Activated CD4-positive, CD25-positive, alpha-beta regulatory T cell treated with anti-CD3 and anti-CD28 coated beads, Interleukin-2, amount 50 U/mL, for 16 hours (primary cell): ENCODE results near the gene GPATCH3.
"Not testable (repeated sequence)": the region's sequence is repeated elsewhere in the genome, so short reads cannot be mapped to it uniquely, and the experiment has no call there.

Experiments
- DNase-seq: peaks from one replicate; pipeline ENCODE4 v3.0.0-alpha.2; 2020; ENCODE audit warnings: low read depth, low spot score

Gene GPATCH3

DNA sequence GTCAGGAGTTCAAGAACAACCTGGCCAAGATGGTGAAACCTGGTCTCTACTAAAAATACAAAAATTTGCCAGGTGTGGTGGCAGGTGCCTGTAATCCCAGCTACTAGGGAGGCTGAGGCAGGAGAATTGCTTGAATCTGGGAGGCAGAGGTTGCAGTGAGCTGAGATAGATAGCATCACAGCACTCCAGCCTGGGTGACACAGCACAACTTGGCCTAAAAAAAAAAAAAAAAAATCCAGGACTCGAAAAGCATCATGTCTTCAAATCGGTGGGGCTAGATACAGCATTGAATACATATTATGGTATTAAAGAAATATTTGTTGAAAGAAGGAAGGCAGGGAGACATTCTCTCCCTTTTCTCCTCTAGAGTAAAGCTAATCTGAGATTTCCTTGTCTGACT lies 27.2 kb downstream of the GPATCH3 start:
- DNase-seq = not testable (repeated sequence)

- DNase-seq = peak; percentile 88
These were observed 35.4 kb downstream of the GPATCH3 start for GRCh38 chr1:26864610-26865480.

- no peak for DNase-seq
These were observed 36.6 kb downstream of the GPATCH3 start for GRCh38 chr1:26863685-26864077.

GRCh38 chr1:26862781-26863684 lies 37.2 kb downstream of the GPATCH3 start, which contains the start of gene SFN:
TSS of gene SFN (plus strand) at chr1:26863149. CDS start at chr1:26863213, 64 bp downstream.
- no peak for DNase-seq

- no peak for DNase-seq
These were observed 38.3 kb downstream of the GPATCH3 start for GRCh38 chr1:26861889-26862378.

- DNase-seq = no peak
These were observed 39.0 kb downstream of the GPATCH3 start for GRCh38 chr1:26861286-26861701.

DNA sequence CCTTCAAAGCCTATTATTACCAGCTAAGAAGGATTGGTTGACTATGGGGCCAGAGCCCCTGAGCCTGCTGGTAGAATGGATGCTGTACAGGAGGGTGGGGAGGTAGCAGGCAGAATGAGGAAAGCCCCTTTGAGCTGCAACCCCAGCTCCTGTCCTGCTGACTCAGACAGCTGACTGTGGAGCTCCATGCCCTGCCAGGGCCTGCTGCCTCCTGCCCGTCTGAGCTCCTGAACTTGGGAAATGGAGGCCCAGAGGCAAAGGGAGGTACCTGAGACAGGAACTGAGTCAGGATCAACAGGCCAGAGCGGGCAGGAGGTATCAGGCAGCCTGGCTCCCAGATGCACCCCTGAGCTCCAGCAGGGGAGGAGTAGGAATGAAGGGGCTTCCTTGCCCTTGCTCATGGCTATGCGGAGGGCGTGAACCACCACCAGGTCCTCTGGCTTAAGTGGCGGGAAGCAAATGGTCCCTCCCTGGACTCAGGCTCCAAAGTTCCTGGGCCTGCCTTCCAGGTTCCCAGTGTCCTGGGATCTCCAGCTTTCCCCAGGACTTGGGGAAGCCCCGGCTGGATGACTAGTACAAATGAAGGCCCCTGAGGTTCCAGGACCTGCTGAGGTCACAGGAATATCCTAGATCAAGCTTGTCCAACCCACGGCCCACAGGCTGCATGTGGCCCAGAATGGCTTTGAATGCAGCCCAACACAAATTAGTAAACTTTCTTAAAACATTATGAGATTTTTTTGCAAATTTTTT lies 41.2 kb downstream of the GPATCH3 start:
- DNase-seq = no peak

DNA sequence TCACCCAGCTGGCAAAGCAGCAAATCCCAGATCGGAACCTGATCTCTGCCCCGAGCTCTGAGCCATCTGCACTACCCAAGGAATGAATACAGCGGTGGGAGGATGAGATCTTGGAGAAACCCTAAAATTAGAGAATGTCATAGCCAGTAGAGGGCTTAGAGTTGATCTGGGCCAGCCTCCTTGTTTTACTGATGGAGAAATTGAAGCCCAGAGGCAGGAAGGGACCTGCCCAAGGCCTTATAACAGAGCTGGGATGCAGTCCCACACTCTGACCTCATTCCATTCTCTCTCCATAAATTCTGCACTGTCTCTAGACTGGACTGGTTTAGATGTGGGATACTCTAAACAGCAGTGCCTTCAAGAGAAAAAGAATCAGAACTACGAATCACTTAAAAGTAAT lies 42.1 kb downstream of the GPATCH3 start:
- no peak for DNase-seq

- DNase-seq = no peak
These were observed 42.7 kb downstream of the GPATCH3 start for GRCh38 chr1:26857473-26858060.

DNA sequence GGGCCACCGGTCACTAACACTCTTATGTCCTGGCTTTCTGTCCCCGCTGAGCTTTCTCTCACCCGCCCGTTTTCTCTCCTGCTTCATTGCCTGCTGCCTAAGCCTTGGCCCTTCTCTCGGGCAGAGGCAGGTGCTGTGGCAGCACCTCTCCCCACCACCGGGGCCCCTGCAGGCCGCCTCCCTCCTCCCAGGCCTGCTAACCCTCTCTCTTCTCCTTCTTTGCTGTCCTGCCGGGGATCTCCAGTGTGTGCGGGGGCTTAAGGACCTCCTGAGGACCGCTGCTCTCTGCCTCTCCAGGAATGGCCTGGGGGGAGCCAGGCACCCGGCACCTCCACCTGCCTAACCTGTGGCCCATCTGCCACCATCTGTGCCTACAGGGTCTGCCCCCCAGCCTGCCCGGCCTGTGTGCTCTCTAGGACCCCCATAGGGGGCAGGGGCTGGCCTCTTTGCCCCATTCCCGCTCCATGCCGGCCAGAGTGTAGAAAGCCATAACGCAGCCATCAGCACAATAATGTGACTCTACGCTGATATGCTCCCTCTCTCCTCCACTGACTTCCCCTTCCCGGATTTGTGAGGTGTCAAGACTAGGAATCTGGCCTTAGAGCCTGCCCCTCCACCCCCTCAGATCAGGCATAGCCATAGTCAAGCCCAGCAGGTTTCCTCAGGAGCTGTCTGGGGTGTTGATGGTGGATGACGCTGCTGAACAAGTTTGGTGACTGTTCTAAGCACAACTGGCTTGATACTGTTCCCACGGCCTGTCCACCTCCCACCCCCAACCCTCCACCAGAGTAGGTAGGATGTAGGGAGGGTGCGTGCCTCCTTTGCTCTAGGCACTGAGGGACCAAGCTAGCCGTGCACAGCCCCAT lies 43.4 kb downstream of the GPATCH3 start:
- DNase-seq = no peak

DNA sequence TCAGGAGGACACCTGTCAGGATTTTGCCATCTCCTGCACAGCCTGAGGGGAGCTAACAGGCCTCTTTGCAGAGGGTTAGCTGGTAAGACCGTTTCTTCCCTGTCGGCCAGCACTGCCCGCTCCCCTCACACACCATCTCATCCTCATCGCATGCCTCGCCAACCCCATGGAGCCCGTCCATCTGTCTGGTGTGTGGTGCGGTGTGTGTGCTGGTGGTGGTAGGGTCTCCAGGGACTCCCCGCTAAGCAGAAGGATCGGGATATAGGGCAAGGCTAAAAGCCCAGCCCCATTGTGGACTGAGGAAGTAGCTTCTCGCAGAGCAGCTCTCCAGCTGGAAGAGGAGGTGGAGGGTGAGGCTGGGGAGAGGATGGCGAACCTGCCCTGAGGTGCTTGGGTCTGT lies 44.1 kb downstream of the GPATCH3 start:
- DNase-seq = no peak

GRCh38 chr1:26855636-26856035 lies 44.6 kb downstream of the GPATCH3 start:
- no peak for DNase-seq

DNA sequence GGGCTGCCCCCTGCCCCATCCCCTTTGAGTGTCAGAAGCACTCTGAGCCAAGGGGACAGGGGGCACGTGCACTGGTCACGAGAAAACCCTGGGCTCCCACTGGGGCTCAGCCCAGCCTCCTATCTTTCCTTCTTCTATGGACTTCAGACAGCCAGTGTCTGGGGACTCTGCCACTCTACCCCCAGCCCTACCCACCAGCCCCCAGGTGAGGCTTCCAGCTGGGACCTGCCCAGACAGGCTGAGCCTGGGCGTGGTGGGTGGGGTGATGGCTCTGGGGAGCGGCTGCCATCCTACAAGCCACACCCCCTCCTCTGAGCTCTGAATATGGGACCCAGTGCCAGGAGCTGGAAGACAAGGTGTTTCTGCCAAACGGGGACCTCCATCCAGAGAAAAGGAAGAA lies 45.4 kb downstream of the GPATCH3 start:
- no peak for DNase-seq

GRCh38 chr1:26853600-26853999 lies 46.7 kb downstream of the GPATCH3 start:
- no peak for DNase-seq

- peak; percentile 60 for DNase-seq
These were observed 47.1 kb downstream of the GPATCH3 start for GRCh38 chr1:26853156-26853555.

DNA sequence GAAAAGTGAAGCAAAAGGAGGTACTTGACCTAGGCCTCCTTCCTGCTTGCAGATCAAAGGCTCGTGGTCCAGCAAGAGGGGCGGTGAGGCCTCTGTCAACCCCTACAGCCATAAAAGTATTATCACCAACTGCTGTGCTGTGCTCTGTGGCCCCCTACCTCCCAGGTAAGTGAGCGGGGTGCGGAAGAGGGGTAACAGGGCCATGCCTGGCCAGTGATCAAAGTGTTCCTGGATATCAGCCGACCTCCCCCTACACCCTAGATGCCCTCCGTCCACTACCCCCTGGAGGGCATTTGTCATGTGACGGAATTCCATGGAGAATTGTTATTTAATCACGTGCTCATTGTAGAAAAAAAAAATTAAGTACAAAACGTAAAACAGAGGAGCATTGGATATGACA lies 47.6 kb downstream of the GPATCH3 start:
- DNase-seq = no peak

- no peak for DNase-seq
These were observed 49.1 kb downstream of the GPATCH3 start for GRCh38 chr1:26851106-26851684.

DNA sequence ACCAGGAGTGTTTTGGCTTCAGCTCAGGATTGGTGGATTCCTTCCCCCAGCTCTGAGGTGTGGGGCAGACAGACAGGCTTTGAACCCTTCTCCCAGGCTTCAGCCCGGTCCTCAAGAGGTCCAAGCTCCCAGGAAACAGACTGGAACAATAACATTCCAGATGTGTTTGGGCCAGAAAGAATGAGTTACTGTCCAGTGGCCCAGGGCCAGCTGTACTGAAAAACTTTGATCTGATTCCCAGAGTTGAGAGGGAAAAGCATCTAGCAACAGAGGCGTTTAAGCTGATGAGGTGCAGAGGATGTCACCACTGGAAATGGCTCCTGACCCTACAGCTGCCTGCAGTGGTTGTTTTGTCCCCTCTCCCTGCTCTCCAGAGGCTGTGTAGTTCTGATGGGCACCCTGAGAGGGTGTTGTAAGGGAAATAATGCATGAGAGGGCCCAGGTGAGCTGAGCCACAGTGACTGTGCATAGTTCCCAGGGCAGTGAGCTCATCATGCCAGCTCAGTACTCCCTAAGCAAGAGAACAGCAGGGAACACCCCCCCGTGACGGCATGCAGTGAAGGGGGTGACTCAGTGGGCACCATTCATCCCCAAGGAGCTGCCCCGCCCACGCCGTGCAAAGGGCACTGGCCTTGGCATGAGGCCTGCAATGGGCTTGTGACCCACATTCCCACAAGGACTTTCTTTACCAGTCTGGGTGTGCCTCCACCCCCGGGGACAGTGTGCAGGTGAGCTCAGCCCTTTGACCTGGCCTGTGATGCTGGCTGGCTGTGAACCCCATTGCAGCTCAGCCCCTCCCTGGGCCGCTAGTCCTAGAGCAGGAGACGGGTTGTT lies 51.1 kb downstream of the GPATCH3 start:
- DNase-seq = no peak

- no peak for DNase-seq
These were observed 51.8 kb downstream of the GPATCH3 start for GRCh38 chr1:26848499-26848898.
